HTERT RPE-1 (cell line): ENCODE measurements around the gene TRIM2.

Source experiments
- in situ Hi-C: fragments of 300-500 bp; cut with MboI; formaldehyde crosslinking; loops from 4 replicates; pipeline ENCODE4 v1.14.3; 2020; ENCODE audit warnings: low sequenced_read_pairs

Gene TRIM2

DNA sequence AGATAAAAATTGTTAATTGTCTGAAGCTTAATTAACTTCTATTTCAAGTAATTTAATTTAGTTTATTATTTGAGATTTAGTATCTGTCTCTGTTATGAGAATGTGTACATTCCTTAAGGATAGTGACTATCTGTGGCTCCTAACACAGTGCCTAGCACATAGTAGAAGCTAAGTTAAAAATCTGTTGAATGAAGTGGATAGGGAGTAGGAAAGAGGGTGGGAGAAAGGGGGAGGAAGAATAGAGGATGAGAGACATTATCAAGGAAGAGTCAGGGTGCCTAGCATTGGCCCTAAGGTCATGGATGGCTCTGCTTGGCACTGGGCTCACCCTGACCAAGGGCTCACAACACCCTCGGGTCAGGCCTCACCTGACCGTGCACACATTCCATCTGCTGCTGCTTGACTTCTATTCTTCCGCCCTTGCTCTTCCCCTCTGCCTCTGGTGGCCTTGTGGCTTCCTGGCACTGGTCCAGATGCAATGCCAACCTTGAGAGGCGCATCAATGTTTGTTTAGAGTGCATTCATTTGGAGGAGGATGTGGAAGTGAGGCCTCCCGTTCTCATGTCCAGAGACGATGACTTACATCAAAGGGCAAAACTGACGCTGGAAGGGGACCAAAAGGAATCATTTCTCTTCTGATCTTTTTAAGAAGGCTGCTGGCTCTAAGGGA is 42.3 kb downstream of the TRIM2 start:
- in situ Hi-C loops = no loop called here

DNA sequence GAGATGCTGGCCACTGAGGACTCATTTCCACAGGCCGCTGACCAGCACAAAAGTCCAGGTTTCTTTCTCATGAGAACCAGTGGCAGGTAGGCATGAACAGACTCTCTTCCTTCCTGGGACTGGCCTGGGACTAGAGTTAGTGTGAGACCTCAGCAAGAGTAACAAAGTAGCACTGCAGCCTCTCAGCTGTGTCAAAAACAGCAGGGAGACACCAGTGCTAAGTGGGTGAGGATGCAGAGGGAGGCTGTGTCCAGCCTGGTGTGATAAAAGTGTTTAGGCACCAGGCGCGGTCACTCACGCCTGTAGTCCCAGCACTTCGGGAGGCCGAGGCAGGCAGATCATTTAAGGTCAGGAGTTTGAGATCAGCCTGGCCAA is 42.9 kb downstream of the TRIM2 start:
- in situ Hi-C loops = no loop called here

DNA sequence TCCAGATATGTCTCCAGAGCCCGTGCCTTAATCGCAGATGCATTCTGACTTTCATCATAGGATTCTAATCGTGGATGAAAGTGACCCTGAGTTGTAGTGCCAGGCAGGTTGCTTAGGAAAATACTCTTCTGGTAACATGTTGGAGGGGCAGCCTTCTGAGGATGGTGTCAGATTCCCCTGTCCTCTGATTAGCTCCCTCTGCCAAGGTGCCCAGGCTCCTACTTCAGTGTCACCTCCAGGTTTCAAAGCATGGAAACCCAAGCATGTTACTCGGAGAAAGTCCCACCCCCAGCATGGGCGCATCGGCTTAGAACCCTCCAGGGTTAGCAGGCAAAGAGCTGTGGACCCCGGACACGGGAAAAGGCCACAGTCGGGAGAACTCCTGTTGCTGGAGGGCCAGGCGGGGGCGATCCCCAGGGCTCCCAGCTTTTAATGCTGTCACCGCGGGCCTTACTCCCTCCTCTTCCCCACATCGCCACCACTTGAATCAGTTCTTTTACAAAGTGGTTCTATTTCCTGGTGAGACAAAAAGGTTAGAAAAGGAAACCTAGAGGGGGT is 44.5 kb downstream of the TRIM2 start:
- in situ Hi-C loops = no loop called here

DNA sequence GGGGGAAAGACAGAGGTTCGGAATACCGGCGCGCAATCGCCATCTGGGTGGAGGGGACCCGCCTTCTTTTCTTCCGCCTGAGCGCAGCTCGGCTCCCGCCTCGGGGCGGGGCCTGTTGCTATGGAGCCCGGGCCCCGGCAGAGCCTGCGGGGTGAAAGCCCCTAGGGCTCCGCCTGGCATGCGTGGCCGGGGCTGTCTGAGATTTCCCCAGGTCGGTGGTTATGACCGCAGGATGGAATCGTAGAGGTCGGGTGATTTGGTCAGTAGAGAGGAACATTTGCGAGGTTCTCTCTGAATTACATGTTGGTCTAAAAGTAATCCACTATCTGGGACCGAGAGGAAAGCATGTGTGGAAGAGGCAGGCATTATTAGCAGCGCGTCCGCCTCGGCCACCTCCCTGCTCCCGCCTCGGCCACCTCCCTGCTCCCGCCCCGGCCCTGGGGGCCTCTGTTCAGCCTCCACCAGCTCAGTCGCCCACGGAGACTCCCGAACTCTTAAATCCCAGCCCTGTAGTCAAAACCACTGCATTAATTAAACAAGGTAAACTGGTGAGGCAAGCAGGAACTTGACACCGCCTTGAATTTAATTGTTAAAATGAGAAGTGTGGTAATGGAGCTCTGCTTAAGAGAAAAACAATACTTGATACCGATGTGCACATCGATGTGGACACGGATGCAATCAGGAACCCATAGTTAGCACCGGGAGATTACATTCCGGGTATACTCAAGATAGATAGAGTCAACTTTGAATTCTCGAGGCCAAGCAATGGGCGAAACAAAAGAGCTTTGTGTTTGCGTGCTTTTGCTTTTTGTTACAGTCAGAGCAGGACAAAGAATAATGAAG is 45.2 kb downstream of the TRIM2 start:
- in situ Hi-C loops = no loop called here

DNA sequence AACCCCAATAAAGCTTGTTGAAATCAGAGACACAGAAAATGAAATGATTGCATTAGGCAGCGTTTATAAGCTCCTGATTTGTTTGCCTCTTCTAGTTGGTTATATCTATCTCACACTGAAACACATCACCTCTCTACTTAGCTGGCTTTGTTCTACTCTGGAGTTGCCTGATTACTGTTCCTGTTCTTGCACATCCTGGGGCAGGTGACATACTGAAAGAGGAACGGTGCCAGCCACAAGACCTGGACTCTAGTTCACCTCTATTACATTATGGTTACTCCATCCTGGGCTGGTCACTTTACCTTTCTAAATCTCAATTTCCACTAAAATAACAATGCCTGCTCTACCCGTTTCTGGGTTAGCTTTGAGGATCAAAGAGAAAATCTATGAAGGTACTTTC is 47.9 kb downstream of the TRIM2 start:
- in situ Hi-C loops = no loop called here

DNA sequence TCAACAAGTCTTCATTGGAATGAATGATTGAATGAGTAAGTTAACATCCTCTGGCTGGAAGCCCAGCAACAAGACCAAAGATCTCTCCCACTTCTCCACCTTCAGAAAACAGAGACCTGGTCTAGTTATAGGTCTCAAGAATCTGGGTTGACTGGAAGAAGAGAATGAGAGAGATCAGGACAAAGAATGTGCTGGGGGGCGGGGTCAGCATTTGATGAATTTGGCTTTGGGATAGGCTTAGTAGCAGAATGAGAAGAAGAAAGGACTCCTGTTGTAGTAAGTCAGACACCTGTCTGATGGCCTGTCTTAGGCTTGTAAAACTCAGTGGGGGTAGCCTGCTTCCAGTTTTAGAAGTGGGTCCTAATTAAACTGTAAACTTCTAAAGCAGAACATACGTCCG is 51.0 kb downstream of the TRIM2 start:
- in situ Hi-C loops = no loop called here

DNA sequence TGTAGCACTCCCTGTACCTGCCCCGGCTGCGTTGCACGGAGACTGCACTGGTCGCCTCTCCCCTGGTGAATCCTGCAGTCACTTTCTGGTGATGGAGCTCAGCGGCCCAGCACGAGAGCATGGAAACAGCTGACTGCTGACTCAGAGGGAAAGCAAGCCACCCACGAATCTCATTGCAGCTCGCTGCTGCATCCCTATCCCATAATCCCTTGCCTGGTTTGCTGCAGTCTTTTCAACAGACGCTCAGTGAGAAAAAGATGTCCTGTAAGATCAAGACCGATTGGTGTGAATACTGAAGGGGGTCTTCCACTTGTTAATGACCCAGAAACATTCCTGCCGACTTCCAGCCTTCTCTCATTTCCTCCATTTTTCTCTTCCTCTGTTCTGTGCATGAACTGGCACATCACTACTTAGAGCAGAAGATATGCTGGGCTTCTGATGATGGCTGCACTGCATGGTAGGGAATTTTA is 52.9 kb downstream of the TRIM2 start:
- in situ Hi-C loops = no loop called here

DNA sequence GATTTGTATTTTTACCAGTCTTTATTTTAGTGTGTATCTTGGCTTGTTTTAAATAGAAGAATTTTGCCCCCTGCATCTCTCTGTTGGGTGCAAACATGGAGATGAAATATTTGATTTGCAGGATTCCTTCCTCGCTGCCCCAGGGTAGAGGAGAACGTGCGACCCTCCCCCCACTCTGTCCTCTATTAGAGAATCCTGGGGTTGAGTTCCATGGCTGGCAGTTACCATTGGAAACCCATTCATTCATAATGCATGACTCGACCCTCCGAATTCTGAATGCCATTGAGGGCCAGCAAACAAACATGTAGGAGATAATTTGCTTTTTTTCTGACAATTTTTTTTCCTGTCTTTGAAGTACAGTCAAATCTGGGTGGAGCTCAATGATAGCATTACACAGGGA is 53.7 kb downstream of the TRIM2 start:
- in situ Hi-C loops = no loop called here

DNA sequence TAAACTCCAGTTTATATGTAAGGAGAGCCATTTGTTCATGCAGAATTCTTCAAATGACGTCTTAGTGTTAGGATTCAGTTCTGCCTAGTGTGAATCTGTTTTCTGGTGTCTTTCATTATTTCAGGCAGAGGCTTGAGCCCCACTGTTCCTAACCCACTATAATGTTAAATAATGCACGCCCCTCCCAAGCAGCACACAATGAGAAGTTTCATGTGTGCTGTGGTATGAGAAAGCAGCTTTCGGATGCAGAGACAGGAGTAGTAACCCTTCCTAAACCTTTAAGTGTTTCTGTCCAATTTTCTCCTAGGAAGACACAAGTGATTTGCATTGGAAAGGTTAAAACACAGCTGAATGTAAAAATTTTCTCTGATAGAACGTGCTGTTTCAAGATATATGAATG is 54.5 kb downstream of the TRIM2 start:
- in situ Hi-C loops = no loop called here

DNA sequence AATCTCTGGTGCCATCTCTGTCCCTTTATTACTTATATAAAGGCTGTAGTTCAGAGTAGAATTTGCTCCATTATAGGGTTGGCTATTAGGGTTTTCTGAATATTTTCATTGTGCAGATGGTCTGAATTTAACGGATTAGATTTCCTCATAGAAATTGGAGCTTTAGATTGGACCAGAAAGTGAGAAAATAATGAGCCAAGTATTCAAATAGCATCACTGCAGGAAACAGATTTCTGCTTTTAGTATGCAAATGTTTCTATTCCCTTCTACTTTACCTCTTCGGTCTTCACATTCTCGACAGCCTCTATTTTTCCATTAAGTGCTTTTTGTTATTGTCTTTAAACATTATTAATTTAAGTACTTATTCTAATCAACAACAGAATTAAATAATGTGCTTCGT is 55.4 kb downstream of the TRIM2 start:
- in situ Hi-C loops = no loop called here

DNA sequence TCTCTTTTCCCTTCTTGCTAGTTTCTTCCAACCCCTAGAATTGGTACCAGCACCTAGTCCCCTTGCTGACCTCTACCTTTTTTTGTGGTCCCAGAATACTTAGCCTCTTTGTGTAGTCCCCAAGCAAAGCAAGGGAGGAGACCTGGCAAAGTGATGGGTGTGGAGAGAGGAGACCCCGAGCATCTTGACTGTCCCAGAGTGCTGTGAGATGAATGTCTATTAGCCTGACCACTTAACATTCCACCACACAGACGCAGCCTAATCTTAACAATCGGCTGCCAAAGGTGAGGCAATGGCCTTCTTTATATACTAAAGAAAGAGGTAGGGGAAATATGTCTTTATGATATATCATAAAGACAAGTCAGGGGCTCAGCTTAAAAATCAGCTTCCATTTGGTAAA is 55.9 kb downstream of the TRIM2 start:
- in situ Hi-C loops = no loop called here

DNA sequence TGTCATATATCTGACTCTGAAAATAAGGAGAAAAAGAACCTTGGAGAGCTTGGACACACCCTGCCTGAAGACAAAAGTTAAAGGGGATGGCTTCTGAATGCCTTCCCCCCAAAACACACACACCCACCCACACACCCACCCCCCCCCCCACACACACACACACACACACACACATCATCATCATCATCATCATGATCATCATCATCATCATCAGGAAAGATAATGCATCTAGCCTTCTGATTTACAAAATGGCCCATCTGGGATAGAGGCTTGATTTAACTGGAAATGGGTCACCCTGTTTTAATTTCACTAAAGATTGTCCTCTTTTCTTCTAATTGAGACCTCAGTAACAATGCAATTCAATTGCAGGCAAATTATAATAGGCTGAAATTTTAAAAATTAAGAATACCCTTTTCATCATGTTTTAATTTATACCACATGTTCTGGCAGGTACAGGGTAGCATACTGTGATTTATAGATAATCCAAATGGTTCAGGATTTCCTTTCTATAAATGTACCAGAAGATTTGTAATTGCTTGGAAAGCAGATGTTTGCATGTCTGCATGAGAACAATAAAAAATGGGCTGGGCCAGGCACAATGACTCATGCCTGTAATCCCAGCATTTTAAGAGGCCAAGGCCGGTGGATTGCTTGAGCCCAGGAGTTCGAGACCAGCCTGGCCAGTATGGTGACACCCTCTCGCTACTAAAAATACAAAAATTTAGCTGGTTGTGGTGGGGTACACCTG is 56.5 kb downstream of the TRIM2 start:
- in situ Hi-C loops = no loop called here

DNA sequence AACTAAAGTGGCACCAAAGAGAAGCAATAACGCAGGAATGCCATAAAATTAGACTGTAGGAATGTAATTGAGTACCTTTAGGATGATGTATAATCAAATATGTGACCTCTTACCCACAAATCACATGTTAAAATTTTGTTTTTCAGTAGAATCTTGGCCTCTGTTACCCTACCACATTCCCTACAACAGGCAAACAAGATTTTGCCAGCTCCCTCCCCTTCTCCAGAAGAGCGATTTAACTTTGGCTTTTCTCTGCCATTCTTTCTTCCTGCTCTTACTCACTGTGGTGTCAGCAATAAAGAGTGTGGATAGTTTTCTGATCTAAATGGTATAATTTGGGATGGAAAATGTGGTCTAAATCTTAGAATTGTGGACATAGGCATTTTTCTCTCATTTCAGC is 57.2 kb downstream of the TRIM2 start:
- in situ Hi-C loops = no loop called here

DNA sequence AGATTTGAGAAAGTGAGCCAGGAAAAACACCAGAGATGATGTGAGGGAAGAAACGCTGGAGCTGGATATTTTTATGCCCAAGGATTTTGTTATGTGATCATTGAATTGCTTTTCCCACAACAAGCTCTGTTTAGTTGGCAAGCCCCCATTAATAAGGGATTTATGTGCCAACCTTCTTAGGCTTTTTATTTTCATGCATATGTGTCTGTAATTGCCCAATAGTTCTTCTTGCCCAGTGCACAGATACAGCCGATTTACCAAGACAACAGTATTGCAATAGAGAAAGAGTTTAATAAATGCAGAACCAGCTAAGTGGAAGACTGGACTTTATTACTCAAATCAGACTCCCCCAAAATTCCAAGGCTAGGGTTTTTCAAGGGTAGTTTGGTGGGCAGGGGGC is 57.7 kb downstream of the TRIM2 start:
- in situ Hi-C loops = no loop called here

DNA sequence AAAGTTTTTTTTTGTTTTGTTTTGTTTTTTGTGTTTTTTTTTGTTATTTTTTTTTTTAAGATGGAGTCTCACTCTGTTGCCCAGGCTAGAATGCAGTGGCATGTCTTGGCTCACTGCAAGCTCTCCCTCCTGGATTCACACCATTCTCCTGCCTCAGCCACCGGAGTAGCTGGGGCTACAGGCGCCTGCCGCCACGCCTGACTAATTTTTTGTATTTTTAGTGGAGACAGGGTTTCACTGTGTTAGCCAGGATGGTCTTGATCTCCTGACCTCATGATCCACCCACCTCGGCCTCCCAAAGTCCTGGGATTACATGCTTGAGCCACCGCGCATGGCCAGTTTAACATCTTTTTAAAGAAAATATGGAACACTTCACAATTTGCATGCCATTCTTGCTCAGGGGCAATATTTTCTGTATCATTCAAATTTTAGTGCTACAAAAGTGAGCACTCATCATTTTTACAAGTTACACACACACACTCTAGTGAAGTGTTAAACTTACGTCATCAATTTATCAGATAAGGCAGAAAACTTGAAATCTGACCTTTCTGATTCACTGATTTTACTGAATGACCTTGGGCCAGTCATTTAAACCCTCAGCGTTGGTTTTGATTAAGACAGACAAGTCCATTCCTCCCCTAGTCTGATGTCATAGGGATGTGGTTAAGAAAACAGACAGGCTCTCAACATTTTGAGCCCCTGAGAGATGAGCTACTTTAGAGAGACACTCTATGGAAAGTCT is 61.2 kb downstream of the TRIM2 start:
- in situ Hi-C loops = no loop called here

DNA sequence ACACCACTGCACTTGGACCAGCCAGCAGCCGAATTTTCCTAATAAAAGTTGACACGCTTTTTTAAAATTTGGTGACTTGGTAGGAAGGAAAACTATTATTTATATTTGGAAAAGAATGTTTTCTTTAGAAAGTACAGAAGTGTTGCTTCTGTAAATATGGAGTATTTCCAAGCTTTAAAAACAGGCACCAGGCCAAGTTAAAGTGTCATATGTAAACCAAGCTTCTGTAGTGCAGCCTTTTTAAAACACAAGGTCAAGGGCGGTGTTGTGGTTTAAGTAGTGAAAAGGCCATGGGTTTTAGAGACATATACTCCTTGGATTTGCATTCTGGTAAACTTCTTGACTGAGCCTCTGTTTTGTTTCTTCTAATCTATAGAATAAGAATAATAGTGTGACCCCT is 62.7 kb downstream of the TRIM2 start:
- in situ Hi-C loops = no loop called here

DNA sequence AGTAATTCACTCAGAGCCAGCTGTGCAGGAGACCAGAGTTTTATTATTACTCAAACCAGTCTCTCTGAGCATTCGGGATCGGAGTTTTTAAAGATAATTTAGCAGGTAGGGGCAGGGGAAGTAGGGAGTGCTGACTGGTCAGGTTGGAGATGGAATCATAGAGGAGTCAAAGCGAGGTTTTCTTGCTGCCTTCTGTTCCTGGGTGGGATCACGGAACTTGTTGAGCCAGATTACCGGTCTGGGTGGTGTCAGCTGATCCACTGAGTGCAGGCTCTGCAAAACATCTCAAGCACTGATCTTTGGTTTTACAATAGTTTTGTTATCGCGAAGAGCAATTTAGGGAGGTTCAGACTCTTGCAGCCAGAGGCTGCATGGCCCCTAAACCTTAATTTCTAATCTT is 63.6 kb downstream of the TRIM2 start:
- in situ Hi-C loops = no loop called here

DNA sequence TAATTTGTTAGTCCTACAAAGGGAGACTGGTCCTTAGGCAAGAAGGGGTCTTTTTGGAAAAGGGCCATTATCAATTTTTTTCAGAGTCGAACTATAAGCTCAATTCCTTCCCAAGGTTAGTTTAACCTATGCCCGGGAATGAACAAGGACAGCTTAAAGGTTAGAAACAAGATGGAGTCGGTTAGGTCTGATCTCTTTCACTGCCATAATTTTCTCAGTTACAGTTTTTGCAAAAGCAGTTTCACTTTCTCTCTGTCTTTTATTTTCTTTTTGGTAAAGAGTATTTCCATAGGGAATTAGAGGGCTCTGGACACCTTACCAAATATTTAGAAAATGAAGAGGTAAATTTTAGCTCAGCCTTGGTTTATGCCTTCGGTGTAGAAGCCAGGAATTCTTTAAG is 64.1 kb downstream of the TRIM2 start:
- in situ Hi-C loops = no loop called here

DNA sequence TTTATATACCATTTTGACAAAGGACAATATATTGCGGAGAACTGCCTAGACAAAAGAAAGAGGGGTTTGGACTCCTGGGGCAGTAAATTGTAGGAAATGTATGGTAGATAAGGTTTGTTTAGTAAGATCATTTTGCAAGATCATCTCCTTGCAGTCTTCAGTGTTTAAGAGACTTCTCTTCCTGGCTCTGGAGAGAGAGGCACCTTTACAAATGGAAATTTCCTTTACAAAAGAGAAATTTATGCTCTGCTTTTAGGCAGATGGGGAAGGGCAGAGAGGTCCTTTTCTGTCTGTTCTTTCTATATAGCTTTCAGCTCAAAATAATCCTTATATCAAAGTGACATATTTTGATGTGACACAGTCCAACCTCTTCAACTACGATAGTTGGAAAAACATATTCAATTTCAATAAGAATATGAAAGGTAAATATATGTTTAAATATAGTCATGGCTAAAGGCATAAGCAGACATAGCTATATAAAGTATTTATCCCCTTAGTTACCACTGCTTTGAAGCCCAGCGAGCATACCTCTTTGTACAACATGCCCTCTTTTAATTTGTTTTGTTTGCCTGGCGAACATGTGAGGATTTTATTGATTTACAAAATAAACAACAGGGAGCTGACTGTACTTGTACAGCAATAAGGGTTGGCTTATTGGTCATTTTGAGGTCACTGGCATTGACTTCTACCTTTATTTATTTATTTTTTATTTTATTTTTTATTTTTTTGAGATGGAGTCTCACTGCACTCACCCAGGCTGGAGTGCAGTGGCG is 65.2 kb downstream of the TRIM2 start:
- in situ Hi-C loops = no loop called here

DNA sequence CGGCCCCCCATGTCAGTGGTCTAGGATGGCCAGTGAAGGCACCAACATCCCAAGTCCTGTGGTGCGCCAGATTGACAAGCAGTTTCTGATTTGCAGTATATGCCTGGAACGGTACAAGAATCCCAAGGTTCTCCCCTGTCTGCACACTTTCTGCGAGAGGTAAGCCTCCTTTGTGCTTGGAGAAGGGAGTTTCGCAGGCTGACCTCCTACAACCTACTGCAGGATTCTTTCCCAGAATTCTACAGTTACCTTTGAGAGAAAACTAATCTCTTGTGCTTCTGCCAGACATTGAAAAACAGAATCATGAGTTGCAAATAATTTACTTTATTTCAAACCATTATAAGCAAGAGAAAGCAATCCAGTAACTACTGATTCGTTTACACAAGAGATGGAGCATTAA is 66.1 kb downstream of the TRIM2 start:
- in situ Hi-C loops = no loop called here
